Measurements from ENCODE around the gene DYNC1H1. TPM values are rescaled to one million over a fixed set of nuclear protein-coding genes. Genes with fewer than 3 reads are reported as not detected.
A peak's percentile ranks its signal among the peaks of the same experiment; 100 is the strongest.

Gene DYNC1H1
- total RNA-seq, 2 experiments from 2014 or later, result 291 to 301 TPM

DNA sequence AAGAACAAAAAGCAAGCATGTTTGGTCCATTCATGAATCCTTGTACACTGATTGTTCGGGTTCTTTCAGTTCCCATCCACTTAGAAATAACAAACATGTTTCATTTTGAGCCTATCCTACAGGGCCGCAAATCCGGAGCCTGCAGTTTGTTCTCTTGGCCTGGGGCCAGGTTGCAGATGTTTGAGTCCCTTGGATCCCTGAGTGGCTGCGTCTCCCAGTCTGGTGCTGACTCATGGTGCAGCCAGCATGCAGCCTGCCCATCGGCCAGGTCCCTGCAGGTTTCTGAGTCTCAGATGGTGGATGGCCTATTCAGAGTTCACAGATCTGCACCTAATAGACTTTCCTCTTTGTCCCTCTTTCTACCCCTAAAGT is 1.9 kb upstream of the DYNC1H1 start:
- peaks cover 22% of the 10 kb centered on the region for H3K4me1 Mint-ChIP-seq (ENCODE audit: low read depth)
- CTCF ChIA-PET, result interaction anchor here (0.7 to 3.2 kb wide), 8 partner anchors 14 to 355 kb away, joined by 3 to 17 read pairs (median 8); no protein-coding TSS in a partner anchor
- no peak for ATAC-seq
- intact Hi-C loops (cut with micrococcal nuclease), result loop anchor here (5.0 kb wide), 1 partner anchor 135 kb away; no protein-coding TSS in a partner anchor
- no peaks in the 10 kb centered on the region for H3K9me3 Mint-ChIP-seq
- H3K27me3 Mint-ChIP-seq, result no peaks in the 10 kb centered on the region
- POLR2A ChIA-PET, result interaction anchor here (1.7 to 1.8 kb wide), 2 partner anchors 14 to 255 kb away, joined by 4 to 13 read pairs; no protein-coding TSS in a partner anchor
- TF ChIP-seq, protein P1, sequence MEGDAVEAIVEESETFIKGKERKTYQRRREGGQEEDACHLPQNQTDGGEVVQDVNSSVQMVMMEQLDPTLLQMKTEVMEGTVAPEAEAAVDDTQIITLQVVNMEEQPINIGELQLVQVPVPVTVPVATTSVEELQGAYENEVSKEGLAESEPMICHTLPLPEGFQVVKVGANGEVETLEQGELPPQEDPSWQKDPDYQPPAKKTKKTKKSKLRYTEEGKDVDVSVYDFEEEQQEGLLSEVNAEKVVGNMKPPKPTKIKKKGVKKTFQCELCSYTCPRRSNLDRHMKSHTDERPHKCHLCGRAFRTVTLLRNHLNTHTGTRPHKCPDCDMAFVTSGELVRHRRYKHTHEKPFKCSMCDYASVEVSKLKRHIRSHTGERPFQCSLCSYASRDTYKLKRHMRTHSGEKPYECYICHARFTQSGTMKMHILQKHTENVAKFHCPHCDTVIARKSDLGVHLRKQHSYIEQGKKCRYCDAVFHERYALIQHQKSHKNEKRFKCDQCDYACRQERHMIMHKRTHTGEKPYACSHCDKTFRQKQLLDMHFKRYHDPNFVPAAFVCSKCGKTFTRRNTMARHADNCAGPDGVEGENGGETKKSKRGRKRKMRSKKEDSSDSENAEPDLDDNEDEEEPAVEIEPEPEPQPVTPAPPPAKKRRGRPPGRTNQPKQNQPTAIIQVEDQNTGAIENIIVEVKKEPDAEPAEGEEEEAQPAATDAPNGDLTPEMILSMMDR (IDR thresholded peaks at IDR 0.05), result no peak
- no peak overlapping the region for H3K4me3 Mint-ChIP-seq
- H3K27ac Mint-ChIP-seq, result no peak overlapping the region
- H3K36me3 Mint-ChIP-seq (ENCODE audit: low read depth), result peaks cover 4% of the 10 kb centered on the region
- DNase-seq, result no peak

DNA sequence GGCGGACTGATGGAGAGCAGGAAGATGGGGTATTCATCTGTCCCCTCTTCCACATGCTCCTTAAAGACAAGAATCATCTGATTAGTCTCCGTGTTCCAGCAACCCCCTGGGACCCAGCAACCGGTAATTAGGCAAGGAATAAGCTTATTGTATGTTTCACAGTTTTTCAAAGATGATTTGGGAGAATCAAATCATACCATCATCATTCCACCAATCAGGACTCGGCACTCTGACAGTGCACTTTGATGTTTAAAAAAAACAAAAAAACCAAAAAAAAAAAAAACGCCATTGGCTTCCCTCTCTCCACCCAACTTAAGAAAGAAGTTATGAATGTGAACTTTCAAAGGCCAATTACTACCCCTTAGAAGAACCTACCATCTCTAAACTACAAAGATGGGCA is 1.3 kb upstream of the DYNC1H1 start:
- H3K27ac Mint-ChIP-seq, result no peak overlapping the region
- no peak for DNase-seq
- H3K4me3 Mint-ChIP-seq, result no peak overlapping the region
- no peaks in the 10 kb centered on the region for H3K27me3 Mint-ChIP-seq
- intact Hi-C loops (cut with micrococcal nuclease), result loop anchor here (5.0 kb wide), 1 partner anchor 134 kb away; no protein-coding TSS in a partner anchor
- ChIA-PET CTCF (interaction anchor here (1.2 to 3.0 kb wide), 6 partner anchors 12 to 354 kb away, joined by 3 to 17 read pairs (median 7); no protein-coding TSS in a partner anchor), POLR2A (interaction anchor here (1.0 kb wide), 1 partner anchor 200 kb away, joined by 4 read pairs; no protein-coding TSS in a partner anchor)
- TF ChIP-seq, protein P1 (IDR thresholded peaks at IDR 0.05), result no peak
- ATAC-seq, result no peak
- peaks cover 27% of the 10 kb centered on the region for H3K4me1 Mint-ChIP-seq (ENCODE audit: low read depth)
- H3K9me3 Mint-ChIP-seq, result no peaks in the 10 kb centered on the region
- H3K36me3 Mint-ChIP-seq (ENCODE audit: low read depth), result peaks cover 7% of the 10 kb centered on the region

DNA sequence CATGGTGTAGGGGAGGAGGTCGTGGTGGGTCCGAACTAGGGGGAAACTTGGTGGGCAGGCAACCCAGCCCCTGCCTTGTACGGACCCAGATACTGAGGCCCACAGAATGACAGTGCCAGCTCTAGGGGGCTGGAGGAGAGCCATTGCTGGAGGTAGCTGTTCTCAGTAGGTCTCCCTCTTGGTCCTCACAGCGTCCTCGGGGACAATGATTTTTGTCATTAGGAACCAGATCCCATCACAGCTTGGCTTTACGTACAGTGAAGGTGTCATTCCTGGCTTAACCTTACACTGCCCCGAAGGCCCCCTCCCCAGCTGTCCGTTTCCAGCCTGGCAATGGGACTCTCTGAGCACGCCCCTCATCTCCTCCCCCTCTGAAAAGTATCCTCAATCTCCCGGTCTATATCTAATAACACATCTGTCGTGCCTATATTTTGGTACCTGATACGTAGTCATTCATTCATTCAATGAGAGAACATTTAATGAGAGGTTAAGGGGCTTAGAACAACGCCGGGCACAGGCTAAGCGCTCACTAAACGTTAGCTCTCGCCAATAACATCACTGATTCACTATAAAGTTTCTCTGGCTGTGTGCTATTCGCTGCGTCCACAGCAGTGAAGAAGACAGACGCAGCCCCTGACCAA is 597 bp upstream of the DYNC1H1 start:
- ChIA-PET CTCF (interaction anchor here (1.2 to 2.5 kb wide), 5 partner anchors 13 to 353 kb away, joined by 3 to 16 read pairs (median 6); no protein-coding TSS in a partner anchor), POLR2A (interaction anchor here (1.0 kb wide), 1 partner anchor 201 kb away, joined by 4 read pairs; no protein-coding TSS in a partner anchor)
- H3K36me3 Mint-ChIP-seq (ENCODE audit: low read depth), result peaks cover 13% of the 10 kb centered on the region
- intact Hi-C loops (cut with micrococcal nuclease), result loop anchor here (2.0 to 5.0 kb wide), 2 partner anchors 134 to 353 kb away; no protein-coding TSS in a partner anchor
- H3K9me3 Mint-ChIP-seq, result no peaks in the 10 kb centered on the region
- peak overlapping the region; percentile 74 for H3K27ac Mint-ChIP-seq
- ATAC-seq (no peak), DNase-seq (no peak)
- TF ChIP-seq, protein P1 (IDR thresholded peaks at IDR 0.05), result no peak
- H3K4me3 Mint-ChIP-seq, result peak overlapping the region; percentile 68
- H3K27me3 Mint-ChIP-seq, result no peaks in the 10 kb centered on the region
- peaks cover 28% of the 10 kb centered on the region for H3K4me1 Mint-ChIP-seq (ENCODE audit: low read depth)

DNA sequence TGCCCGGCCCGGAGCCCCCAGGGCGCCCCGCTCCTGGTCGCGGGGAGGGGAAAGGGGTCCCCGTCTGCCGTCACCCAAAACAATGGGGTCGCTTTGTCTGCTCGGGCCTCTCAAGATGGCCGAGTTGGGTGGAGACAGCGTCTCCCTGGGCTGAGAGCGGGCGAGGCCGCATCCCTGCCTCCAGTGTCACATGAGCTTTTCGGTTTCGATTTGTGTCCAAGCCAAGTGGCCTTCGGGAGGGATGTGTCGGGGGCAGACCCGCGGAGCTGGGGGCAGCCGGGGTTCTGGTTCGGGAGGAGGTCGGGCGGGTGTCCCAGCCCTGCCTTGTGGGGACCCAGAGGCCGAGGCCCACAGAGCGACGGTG is 790 bp downstream of the DYNC1H1 start:
- POLR2A ChIA-PET, result interaction anchor here (1.0 to 2.0 kb wide), 7 partner anchors 14 to 350 kb away, joined by 3 to 9 read pairs (median 4); no protein-coding TSS in a partner anchor

More for the DNA sequence above, 790 bp downstream of the DYNC1H1 start:
- CTCF ChIA-PET, result interaction anchor here (0.7 to 1.0 kb wide), 3 partner anchors 9 to 258 kb away, joined by 3 to 4 read pairs (median 4); no protein-coding TSS in a partner anchor
- Mint-ChIP-seq H3K27me3 (no peaks in the 10 kb centered on the region), H3K4me3 (peak overlapping the region; percentile 89), H3K4me1 (ENCODE audit: low read depth) (peaks cover 36% of the 10 kb centered on the region), H3K36me3 (ENCODE audit: low read depth) (peaks cover 21% of the 10 kb centered on the region), H3K27ac (peak overlapping the region; percentile 87), H3K9me3 (no peaks in the 10 kb centered on the region)
- ATAC-seq (peak; percentile 48), DNase-seq (peak; percentile 76)
- intact Hi-C loops (cut with micrococcal nuclease), result loop anchor here (2.0 kb wide), 1 partner anchor 352 kb away; no protein-coding TSS in a partner anchor
- TF ChIP-seq, protein P1 (IDR thresholded peaks at IDR 0.05), result no peak

Data from activated CD8-positive, alpha-beta T cell treated with anti-CD3 and anti-CD28 coated beads for 36 hours (primary cell).